ENCODE results near the gene PAX5.

PAX5 gene

DNA sequence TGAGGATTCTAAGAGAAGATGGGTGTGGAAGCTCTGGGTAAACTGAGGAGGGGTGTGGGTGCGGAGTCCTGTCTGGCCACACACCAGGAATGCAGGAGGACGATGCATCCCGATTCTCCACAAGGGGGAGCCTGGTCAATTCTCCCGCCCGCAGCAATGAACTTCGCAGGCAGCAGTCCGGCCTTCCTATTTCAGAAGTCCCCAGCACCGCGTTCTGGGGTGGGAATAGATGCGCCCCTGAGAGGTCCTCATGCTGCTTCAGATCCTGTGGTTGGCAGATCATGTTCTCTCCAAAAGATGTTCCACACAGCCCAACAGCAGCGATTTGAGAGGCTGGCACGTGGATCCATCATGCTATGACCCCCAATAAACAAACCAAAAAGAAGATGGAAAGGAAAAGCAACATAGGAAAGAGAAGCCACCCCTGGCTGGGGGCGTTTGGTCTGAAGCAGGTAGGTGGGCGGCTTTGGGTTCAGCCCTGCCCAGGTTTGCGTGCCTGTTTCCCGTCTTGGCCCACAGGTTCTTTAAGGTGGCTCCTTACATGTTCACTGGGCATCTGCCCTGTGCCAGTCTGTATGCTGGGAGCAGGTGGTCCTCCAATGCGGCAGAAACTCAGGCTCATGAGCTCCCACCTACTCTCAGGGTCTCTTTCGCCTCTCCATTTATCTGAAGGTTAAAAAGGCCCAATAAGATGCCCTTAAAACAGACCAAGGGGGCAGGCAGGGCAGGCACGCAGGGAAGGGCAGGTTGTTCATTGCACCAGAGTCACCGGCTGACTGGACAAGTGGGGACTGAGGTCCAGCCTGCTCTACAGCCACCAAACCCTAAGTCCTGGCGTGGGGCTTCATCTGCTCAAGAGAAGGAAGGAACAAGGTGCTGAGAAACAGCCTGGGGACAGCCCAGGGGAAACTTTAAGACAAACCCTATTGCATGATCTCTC, 171.6 kb downstream of the PAX5 start:
- DNase-seq (ENCODE audit: low read depth in 3 of 3): no peak

GRCh38 chr9:36861528-36862205, 172.4 kb downstream of the PAX5 start:
- no peak for DNase-seq (ENCODE audit: low read depth in 3 of 3)

DNA sequence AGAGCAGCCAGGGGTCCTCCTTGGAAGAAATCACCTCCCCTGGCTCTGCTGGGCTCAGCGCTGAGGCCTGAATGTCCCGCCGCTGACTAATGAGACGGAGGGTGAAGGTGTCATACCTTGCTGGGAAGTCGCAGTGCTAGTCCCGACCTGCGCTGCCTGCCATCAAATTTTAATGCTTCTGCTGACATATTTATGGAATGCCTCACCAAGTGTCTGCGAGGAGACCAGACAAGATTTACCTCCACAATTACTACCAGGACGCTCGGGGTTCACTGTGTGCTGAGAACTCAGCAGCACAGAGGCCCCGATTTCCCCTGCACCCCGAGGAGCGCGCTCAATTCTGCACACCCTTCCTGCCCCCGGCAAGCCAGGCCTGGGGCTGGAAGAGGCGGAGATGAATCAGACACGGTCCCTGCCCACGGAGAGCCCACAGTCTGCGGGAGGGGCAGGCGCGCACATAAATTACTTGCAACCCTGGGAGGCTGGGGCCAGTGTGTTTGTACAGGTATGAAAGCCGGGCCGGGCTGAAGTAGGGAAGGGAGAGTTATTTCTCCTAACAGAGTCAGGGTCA, 175.2 kb downstream of the PAX5 start:
- no peak for DNase-seq (ENCODE audit: low read depth in 3 of 3)

- no peak for DNase-seq (ENCODE audit: low read depth in 3 of 3)
These were observed 178.4 kb downstream of the PAX5 start for GRCh38 chr9:36855448-36856315.

- DNase-seq (ENCODE audit: low read depth in 3 of 3): no peak
These were observed 179.3 kb downstream of the PAX5 start for GRCh38 chr9:36854751-36855150.

DNA sequence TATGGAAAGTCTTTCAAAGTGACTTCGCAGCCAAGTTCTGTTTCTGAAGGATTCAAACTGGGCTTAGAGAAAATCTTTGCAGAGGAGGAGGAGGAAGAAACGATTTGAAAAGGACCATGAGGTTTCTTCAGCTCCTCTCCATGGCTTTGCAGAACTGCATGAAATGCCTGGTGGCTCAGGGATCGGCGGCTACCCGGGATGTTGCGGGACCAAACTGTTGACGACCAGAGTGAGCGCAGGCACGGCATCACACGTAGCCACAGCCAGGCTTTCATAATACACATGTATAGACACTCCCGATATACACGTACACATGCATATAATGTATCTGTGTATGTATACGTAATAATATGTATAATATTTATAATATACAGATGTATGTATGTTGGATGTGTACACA, 180.0 kb downstream of the PAX5 start:
- DNase-seq (ENCODE audit: low read depth in 3 of 3): no peak

GRCh38 chr9:36853233-36853632, 180.8 kb downstream of the PAX5 start:
- no peak for DNase-seq (ENCODE audit: low read depth in 3 of 3)

DNA sequence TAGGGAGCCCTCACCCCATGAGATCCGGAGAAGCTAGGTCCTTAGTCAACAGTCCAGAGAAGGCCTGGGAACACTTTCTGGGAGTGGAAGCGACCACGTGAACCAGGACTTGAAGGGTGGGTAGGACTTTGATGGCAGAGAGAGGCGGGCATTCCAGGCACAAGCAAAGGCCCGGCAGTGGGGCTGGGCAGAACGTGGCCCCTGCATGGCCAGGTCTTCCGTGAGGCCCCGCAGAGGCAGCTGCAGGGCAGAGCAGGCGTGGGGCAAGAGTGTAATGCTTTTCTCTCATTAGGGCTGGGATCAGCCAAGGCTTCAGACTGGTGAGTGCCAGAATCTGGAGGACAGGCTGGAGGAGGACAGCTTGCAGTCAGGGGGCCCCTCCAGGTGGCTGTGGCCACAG, 184.1 kb downstream of the PAX5 start:
- DNase-seq (ENCODE audit: low read depth in 3 of 3): no peak

GRCh38 chr9:36848946-36849345, 185.1 kb downstream of the PAX5 start:
- DNase-seq (ENCODE audit: low read depth in 3 of 3): no peak

GRCh38 chr9:36847781-36848673, 186.0 kb downstream of the PAX5 start:
- DNase-seq (ENCODE audit: low read depth in 3 of 3): no peak

DNA sequence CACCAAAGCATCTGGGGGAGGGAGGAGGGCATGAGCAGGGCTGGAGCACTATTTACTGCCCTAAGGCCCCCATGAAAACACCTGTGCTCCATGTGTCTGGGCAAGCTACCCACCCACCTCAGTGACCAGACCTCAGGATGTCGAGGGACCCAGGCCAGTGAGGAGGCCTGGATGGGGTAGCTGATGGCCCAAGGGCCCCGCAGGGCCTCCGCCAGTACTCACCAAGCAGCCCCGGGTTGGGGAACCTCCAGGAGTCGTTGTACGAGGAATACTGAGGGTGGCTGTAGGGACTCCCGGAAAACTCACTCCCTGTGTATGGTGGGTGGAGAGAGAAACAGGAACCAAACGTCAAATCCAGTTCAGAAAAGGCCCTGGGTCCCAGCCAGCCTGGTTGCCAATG, 187.4 kb downstream of the PAX5 start:
- no peak for DNase-seq (ENCODE audit: low read depth in 3 of 3)

- DNase-seq (ENCODE audit: low read depth in 3 of 3): no peak
These were observed 188.2 kb downstream of the PAX5 start for GRCh38 chr9:36845844-36846243.

GRCh38 chr9:36844961-36845360, 189.1 kb downstream of the PAX5 start:
- DNase-seq (ENCODE audit: low read depth in 3 of 3): no peak

DNA sequence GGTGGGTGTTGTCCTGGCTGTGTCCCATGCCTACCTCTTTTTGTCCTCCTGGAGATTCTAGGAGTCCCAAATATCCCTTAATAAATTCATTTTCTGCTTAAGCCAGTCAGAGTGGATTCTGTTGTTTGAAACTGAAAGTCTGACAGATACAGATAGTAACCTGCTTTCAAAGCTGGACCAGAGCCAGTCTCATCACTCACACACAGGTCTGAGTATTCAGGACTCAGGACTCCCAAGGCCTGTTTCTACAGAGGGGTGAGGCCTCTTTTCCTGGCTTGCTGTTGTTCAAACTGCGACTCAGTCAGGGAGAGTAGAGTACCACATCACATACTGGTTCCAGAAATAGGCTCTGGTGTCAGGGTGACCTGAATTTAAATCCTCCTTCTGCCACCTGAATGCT, 190.1 kb downstream of the PAX5 start:
- DNase-seq (ENCODE audit: low read depth in 3 of 3): no peak

DNA sequence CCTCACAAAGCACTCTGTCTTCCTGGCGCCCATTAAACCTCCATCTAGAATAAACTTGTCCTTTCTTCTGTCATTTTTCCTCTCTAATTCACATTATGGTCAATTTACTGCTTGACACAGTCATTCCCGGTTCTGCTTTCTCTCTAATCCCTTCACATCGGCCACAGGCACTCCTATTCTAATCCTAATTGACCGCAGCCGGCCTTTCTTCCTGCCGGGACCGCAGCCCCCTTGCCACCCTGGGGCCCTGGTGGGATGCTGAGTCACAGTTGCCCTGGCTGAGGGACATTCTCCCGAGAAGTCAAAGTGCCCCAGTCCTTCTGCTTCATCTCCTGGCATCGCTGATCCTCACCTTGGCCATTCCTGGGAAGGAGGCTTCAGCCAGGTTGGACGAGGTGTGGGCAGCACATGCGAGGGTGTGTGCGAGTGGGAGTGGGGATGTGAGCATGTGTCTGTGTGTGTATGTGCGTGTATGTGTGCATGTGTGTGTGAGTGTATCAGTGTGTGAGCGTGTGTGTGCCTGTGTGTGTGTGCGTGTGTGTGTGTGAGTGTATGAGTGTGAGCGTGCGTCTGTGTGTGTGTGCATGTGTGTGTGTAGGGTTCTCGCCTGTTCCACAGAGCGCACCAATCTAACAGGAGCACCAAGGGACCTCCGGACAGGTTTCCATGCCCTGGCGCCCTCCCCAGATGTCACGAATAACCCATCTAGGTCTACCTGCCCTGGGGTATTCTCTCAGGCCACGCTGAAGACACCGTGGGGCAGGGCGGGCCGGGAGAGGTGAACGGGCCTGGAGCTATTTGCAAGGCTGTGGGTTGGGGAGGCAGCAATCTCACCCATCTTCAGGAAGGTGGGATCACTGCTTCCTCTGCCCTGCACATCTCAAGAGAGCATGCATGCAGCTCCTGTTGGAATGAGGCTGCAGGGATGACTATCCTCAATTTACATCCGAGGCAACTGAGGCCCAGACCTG, 191.2 kb downstream of the PAX5 start:
- no peak for DNase-seq (ENCODE audit: low read depth in 3 of 3)

GRCh38 chr9:36840898-36841536, 193.1 kb downstream of the PAX5 start:
- no peak for DNase-seq (ENCODE audit: low read depth in 3 of 3)

DNA sequence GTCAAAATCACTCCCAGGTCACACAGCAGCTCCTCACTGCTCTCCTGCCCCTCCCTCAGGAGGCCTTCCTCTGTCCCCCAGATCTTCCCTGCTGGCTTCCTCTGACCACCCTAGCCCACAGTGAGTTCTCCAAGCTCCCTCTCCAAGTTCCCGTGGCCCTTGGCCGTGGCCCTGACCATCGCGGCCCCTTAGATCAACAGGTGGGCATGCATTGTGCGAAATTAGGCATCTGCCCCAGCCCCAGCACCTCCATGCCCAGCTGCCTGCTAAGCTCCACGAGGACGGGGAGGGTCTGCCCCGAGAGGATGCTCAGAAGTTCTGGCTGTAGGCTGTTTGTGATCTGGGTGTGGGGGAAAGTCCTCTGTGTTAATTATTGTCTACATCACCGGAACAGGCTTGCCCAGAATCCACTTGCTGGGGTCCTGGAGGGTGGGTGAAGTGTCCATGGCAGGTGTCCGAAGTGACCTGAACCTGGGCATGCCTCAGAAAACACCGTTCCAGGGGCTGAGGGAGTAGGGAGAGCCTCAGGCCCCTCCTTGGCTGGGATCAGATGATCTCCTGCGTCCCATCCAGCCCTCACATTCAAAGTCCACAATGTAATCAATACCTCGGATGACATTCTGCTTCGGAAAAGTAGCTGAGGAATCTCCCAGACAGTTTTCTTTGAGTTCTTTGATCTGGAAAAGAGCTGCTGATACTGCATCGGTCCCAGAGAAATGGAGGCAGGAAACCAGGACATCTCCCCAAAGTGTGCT, 194.8 kb downstream of the PAX5 start:
- DNase-seq (ENCODE audit: low read depth in 3 of 3): no peak

Data from stimulated activated CD4-positive, alpha-beta T cell treated with anti-CD3 and anti-CD28 coated beads, TNF-alpha, amount 100 ng/mL, for 4 hours (primary cell).